HL-60 (cell line): ENCODE data around the gene CWC25.

Experiments
- DNase-seq, 2 experiments: peaks; one replicate each; pipeline ENCODE4 v3.0.0-alpha.2; 2010 to 2020; ENCODE audit warnings: low read depth in 1 of 2, low spot score in 1 of 2
- H3K27ac ChIP-seq: fragments of 250-450 bp; sonication (Bioruptor Pico); replicated peaks from 2 replicates; pipeline ENCODE4 v1.5.1; 2020; ENCODE audit warnings: mild to moderate bottlenecking, moderate library complexity
- H3K27me3 ChIP-seq: fragments of 250-450 bp; sonication (Bioruptor Pico); 2 replicates; pipeline ENCODE4 v1.5.1; 2021; ENCODE audit warnings: mild to moderate bottlenecking, moderate library complexity; ENCODE audit not compliant: insufficient read depth, poor library complexity, severe bottlenecking
- H3K4me3 ChIP-seq: replicated peaks from 2 replicates; pipeline ENCODE4 v1.5.1; 2011; ENCODE audit warnings: mild to moderate bottlenecking, control low read depth, low read length; ENCODE audit not compliant: insufficient read depth
- CTCF ChIP-seq: IDR thresholded peaks from one replicate; pipeline ENCODE4 v1.5.1; 2011; ENCODE audit warnings: low read length, control low read depth, inconsistent platforms; ENCODE audit not compliant: insufficient read depth
- GABPA ChIP-seq: IDR thresholded peaks from 2 replicates; pipeline ENCODE4 v1.6.1; 2012; ENCODE audit warnings: low read depth
- POLR2AphosphoS5 ChIP-seq: IDR thresholded peaks from 2 replicates; pipeline ENCODE4 v1.6.1; 2012; ENCODE audit warnings: low read depth
- REST ChIP-seq: IDR thresholded peaks from 2 replicates; pipeline ENCODE4 v1.6.1; 2012; ENCODE audit warnings: low read depth; ENCODE audit not compliant: insufficient replicate concordance
- SPI1 ChIP-seq: IDR thresholded peaks from 2 replicates; pipeline ENCODE4 v1.6.1; 2012; ENCODE audit warnings: low read depth, mild to moderate bottlenecking, borderline replicate concordance

Gene CWC25

GRCh38 chr17:38815576-38816193 lies 9.4 kb downstream of the CWC25 start:
- no peaks in the 10 kb centered on the region for H3K27me3 ChIP-seq
- TF ChIP-seq POLR2AphosphoS5 (no peak), SPI1 (no peak), CTCF (no peak), REST (no peak), GABPA (no peak)
- DNase-seq = peak in 1 of 2 experiments; percentile 13
- H3K27ac ChIP-seq = no peak overlapping the region
- H3K4me3 ChIP-seq = no peak overlapping the region

- H3K27me3 ChIP-seq = no peaks in the 10 kb centered on the region
- TF ChIP-seq POLR2AphosphoS5 (no peak), CTCF (no peak), REST (no peak), GABPA (no peak), SPI1 (no peak)
- no peak overlapping the region for H3K4me3 ChIP-seq
- DNase-seq = no peak
- H3K27ac ChIP-seq = no peak overlapping the region
Observed at GRCh38 chr17:38809828-38810227, 15.3 kb downstream of the CWC25 start.

- H3K27me3 ChIP-seq = no peaks in the 10 kb centered on the region
- no peak for DNase-seq
- TF ChIP-seq GABPA (no peak), CTCF (no peak), POLR2AphosphoS5 (no peak), SPI1 (no peak), REST (no peak)
- peak overlapping the region; percentile 44 for H3K4me3 ChIP-seq
- H3K27ac ChIP-seq = peak overlapping the region; percentile 98
Observed at GRCh38 chr17:38800237-38800760, 24.8 kb downstream of the CWC25 start.
